ENCODE results near the gene ASCC1.

The ASCC1 gene

DNA sequence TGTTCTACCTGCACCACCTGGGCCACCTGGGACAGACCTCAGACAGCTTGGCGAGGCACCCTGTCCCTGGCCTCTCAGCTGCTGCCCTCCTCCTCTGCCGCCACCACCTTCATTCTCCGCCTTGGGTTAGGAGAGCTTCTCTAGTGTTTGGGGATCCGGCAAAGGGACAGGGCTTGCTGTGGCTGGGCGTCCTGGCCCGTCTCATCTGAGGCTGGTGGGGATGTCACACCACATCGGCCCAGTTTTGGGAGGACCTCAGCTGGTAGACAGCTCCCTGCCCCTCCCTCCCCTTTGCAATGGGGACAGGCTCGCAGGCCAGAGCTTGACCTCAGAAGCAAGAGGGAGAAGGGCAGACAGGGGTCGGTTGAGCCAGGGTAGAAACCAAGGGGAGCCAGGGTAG is 154.1 kb downstream of the ASCC1 start:
- peaks cover 12% of the 10 kb centered on the region for H3K4me1 ChIP-seq (ENCODE audit: control insufficient read depth, insufficient read depth, low read length, poor library complexity, severe bottlenecking)
- no peak overlapping the region for H3K27ac ChIP-seq (ENCODE audit: low read depth, low read length, severe bottlenecking)
- H3K4me3 ChIP-seq (ENCODE audit: extremely low read depth, insufficient read depth, low read length, poor library complexity, severe bottlenecking), result no peak overlapping the region
- H3K9me3 ChIP-seq (ENCODE audit: control insufficient read depth, low read length), result no peaks in the 10 kb centered on the region
- H3K36me3 ChIP-seq (ENCODE audit: control insufficient read depth, insufficient read depth, low read length), result no peaks in the 10 kb centered on the region
- 93 to 100% methylated on average over 1 to 5 of the region's 9 CpGs for WGBS, 2 experiments (ENCODE audit: insufficient coverage in 2 of 2)

GRCh38 chr10:72061491-72061890 is 154.6 kb downstream of the ASCC1 start:
- Histone ChIP-seq H3K27ac (ENCODE audit: low read depth, low read length, severe bottlenecking) (no peak overlapping the region), H3K9me3 (ENCODE audit: control insufficient read depth, low read length) (no peaks in the 10 kb centered on the region), H3K4me1 (ENCODE audit: control insufficient read depth, insufficient read depth, low read length, poor library complexity, severe bottlenecking) (peaks cover 12% of the 10 kb centered on the region), H3K4me3 (ENCODE audit: extremely low read depth, insufficient read depth, low read length, poor library complexity, severe bottlenecking) (no peak overlapping the region), H3K36me3 (ENCODE audit: control insufficient read depth, insufficient read depth, low read length) (no peaks in the 10 kb centered on the region)
- 59 to 82% methylated on average over 4 of the region's 5 CpGs for WGBS, 2 experiments (ENCODE audit: insufficient coverage in 2 of 2)

DNA sequence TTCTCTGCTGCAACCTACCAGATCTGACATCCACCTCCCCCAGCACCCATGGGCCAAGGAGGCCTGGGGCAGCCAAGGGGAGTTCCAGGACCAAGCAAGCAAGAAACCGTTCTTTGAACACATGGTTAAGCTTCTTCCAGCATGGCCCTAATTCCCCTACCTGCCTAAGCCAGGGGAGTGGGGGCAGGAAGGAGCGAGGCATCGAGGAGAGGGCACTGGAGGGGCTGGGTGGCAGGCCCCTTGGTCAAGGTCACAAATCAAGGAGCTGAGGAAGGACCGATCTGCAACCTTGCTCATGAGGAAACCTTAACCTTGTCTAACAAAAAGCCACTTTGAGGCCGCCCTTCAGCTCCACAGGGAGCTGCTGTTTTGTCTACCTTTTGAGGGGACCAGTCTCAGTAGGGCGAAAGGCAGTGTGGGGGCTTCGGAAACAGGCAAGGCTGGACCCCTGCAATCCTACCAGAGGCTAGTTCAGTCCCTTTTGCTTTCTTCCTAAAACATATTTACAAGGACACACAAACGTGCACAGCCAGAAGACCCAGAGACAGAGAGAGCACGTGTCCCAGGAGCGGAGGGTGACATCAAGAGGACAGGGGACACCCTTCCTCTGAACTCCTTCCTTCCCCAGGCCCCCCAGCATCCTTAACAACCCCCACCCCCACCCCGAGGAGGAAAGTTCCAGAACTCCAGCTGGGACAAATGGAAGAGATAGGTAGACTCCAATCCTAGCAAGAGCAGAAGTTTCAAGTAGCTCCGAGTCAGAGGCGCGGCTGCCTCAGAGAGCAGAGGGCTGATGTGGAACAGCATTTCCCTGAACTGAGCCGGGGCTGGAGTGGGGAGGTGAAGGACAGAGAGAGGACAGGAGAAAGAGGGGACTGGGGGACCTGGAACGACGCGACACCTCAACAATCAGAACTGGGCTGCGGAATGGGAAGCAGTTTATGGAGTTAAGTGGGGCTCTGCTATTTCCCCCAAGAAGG is 155.9 kb downstream of the ASCC1 start:
- H3K27ac ChIP-seq (ENCODE audit: low read depth, low read length, severe bottlenecking), result no peak overlapping the region
- peaks cover 12% of the 10 kb centered on the region for H3K4me1 ChIP-seq (ENCODE audit: control insufficient read depth, insufficient read depth, low read length, poor library complexity, severe bottlenecking)
- no peak overlapping the region for H3K4me3 ChIP-seq (ENCODE audit: extremely low read depth, insufficient read depth, low read length, poor library complexity, severe bottlenecking)
- WGBS, 2 experiments (ENCODE audit: insufficient coverage in 2 of 2), result 86 to 91% methylated on average over 12 to 15 of the region's 19 CpGs
- no peaks in the 10 kb centered on the region for H3K9me3 ChIP-seq (ENCODE audit: control insufficient read depth, low read length)
- no peaks in the 10 kb centered on the region for H3K36me3 ChIP-seq (ENCODE audit: control insufficient read depth, insufficient read depth, low read length)

DNA sequence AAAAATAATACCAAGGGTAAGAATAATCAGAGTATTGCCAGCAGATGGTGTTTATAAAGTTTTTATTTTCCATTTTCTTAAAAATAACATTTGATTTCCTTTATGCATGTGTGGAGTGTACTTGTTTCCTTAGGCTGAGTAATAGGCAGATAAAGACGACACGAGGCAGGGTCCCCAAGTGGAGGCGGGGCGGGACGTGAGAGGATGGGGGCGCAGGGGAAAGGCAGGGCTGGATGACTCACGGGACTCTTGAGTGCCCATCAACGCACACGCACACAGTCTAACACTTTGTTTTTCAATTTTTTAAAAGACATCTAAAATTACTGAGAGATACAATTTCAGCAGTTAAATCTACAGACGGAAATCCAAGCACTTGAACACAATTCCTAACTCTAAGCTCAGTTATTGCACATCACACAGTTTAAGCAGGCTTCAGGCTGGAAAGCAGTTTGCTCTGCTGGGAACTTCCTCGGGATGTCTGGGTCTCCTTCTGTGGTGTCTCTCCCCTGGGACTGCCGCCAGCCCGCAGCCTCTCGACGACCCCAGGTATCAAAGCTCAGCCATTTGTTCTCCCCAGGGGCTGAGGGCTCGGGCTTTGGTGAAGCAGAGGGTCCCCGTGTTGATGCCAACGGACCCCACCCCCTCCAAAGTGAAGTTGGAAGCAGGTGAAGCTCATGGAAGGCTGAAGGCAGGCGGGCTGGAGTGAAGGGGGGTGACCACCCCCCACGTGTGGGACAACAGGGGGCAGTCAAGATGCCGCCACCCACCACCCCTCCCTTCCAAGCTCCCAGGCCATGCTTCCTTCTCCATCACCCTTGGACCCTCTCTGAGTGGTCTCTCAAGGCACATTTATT is 156.9 kb downstream of the ASCC1 start:
- no peak overlapping the region for H3K27ac ChIP-seq (ENCODE audit: low read depth, low read length, severe bottlenecking)
- WGBS, 2 experiments (ENCODE audit: insufficient coverage in 2 of 2), result 83% methylated on average over 12 to 13 of the region's 21 CpGs

DNA sequence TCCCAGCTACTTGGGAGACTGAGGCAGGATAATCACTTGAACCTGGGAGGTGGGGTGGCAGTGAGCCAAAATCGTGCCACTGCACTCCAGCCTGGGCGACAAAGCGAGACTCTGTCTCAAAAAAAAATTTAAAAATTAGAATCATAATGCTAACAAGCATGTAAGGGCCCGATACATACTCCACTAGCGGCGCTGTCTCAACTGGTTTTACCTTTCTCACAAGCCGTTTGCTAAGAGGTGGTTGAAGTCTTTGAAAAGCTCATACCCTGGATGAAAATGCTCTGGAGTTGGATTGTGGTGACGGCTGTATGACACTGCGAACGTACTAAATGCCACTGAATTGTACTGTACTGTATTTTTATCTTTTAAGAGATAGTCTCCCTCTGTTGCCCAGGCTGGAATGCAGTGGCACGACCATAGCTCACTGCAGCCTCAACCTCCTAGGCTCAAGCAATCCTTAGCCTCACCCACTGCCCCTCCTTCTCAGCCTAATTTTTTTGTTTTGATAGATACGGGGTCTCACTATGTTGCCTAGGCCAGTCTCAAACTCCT is 157.7 kb downstream of the ASCC1 start:
- 92 to 100% methylated on average over 3 to 8 of the region's 12 CpGs for WGBS, 2 experiments (ENCODE audit: insufficient coverage in 2 of 2)
- no peaks in the 10 kb centered on the region for H3K9me3 ChIP-seq (ENCODE audit: control insufficient read depth, low read length)
- no peak overlapping the region for H3K4me3 ChIP-seq (ENCODE audit: extremely low read depth, insufficient read depth, low read length, poor library complexity, severe bottlenecking)
- H3K36me3 ChIP-seq (ENCODE audit: control insufficient read depth, insufficient read depth, low read length), result no peaks in the 10 kb centered on the region
- H3K27ac ChIP-seq (ENCODE audit: low read depth, low read length, severe bottlenecking), result no peak overlapping the region
- H3K4me1 ChIP-seq (ENCODE audit: control insufficient read depth, insufficient read depth, low read length, poor library complexity, severe bottlenecking), result peaks cover 12% of the 10 kb centered on the region

More for the DNA sequence above, 156.9 kb downstream of the ASCC1 start:
- no peaks in the 10 kb centered on the region for H3K9me3 ChIP-seq (ENCODE audit: control insufficient read depth, low read length)
- H3K4me1 ChIP-seq (ENCODE audit: control insufficient read depth, insufficient read depth, low read length, poor library complexity, severe bottlenecking), result peaks cover 12% of the 10 kb centered on the region
- no peak overlapping the region for H3K4me3 ChIP-seq (ENCODE audit: extremely low read depth, insufficient read depth, low read length, poor library complexity, severe bottlenecking)
- H3K36me3 ChIP-seq (ENCODE audit: control insufficient read depth, insufficient read depth, low read length), result no peaks in the 10 kb centered on the region

GRCh38 chr10:72056932-72057751 is 158.9 kb downstream of the ASCC1 start:
- H3K4me3 ChIP-seq (ENCODE audit: extremely low read depth, insufficient read depth, low read length, poor library complexity, severe bottlenecking), result no peak overlapping the region
- no peak overlapping the region for H3K27ac ChIP-seq (ENCODE audit: low read depth, low read length, severe bottlenecking)
- peaks cover 12% of the 10 kb centered on the region for H3K4me1 ChIP-seq (ENCODE audit: control insufficient read depth, insufficient read depth, low read length, poor library complexity, severe bottlenecking)
- H3K9me3 ChIP-seq (ENCODE audit: control insufficient read depth, low read length), result no peaks in the 10 kb centered on the region
- 90 to 93% methylated on average over 24 of the region's 25 CpGs for WGBS, 2 experiments (ENCODE audit: insufficient coverage in 2 of 2)
- H3K36me3 ChIP-seq (ENCODE audit: control insufficient read depth, insufficient read depth, low read length), result no peaks in the 10 kb centered on the region

GRCh38 chr10:72056113-72056512 is 160.0 kb downstream of the ASCC1 start:
- Histone ChIP-seq H3K27ac (ENCODE audit: low read depth, low read length, severe bottlenecking) (no peak overlapping the region), H3K9me3 (ENCODE audit: control insufficient read depth, low read length) (no peaks in the 10 kb centered on the region), H3K4me1 (ENCODE audit: control insufficient read depth, insufficient read depth, low read length, poor library complexity, severe bottlenecking) (peaks cover 12% of the 10 kb centered on the region), H3K4me3 (ENCODE audit: extremely low read depth, insufficient read depth, low read length, poor library complexity, severe bottlenecking) (no peak overlapping the region), H3K36me3 (ENCODE audit: control insufficient read depth, insufficient read depth, low read length) (no peaks in the 10 kb centered on the region)
- 88 to 90% methylated on average over 4 to 5 of the region's 5 CpGs for WGBS, 2 experiments (ENCODE audit: insufficient coverage in 2 of 2)

DNA sequence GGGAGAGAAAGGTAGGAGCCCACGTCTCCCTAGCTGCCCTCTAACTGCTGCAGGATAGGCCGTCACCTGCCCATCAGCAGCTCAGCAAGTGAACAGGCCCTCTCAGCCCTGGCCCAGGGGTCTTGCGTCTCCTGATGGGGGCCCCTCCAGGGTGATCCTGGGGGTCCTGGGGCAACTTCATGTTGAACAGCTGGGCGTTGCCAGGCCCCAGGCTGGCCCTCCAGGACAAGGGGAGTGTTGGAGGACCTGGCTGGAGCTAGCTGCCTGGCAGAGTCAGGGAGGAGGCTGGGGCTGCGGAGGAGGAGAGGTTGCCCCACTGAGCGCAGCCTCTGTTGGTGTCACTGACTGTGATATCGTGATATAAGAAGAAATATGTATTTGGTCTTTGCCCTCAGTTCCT is 162.4 kb downstream of the ASCC1 start:
- Histone ChIP-seq H3K36me3 (ENCODE audit: control insufficient read depth, insufficient read depth, low read length) (no peaks in the 10 kb centered on the region), H3K4me1 (ENCODE audit: control insufficient read depth, insufficient read depth, low read length, poor library complexity, severe bottlenecking) (no peaks in the 10 kb centered on the region), H3K27ac (ENCODE audit: low read depth, low read length, severe bottlenecking) (no peak overlapping the region), H3K9me3 (ENCODE audit: control insufficient read depth, low read length) (peaks cover 10% of the 10 kb centered on the region), H3K4me3 (ENCODE audit: extremely low read depth, insufficient read depth, low read length, poor library complexity, severe bottlenecking) (no peak overlapping the region)
- WGBS, 2 experiments (ENCODE audit: insufficient coverage in 2 of 2), result 90 to 95% methylated on average over 7 of the region's 7 CpGs

DNA sequence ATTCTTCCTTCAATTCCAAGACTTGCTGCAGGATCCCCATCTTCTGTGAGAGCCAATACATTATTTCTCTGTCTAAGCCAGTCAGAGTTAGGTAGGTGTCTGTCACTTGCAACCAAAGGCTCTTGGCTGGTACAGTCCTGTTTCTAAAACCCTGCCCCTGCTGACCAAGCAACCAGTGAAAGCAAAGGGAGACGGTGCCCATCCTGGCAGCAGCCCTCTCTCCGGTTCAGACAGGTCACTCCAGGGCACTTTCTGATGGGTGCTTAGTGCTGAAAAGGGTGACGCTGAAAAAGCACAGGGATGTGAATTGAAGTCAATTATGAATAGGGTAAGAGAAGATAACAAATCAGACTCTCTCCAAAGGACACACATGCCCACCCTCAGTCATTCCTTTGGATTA is 165.2 kb downstream of the ASCC1 start:
- no peaks in the 10 kb centered on the region for H3K4me1 ChIP-seq (ENCODE audit: control insufficient read depth, insufficient read depth, low read length, poor library complexity, severe bottlenecking)
- no peaks in the 10 kb centered on the region for H3K36me3 ChIP-seq (ENCODE audit: control insufficient read depth, insufficient read depth, low read length)
- 100% methylated on average over 1 to 2 of the region's 3 CpGs for WGBS, 2 experiments (ENCODE audit: insufficient coverage in 2 of 2)
- no peak overlapping the region for H3K27ac ChIP-seq (ENCODE audit: low read depth, low read length, severe bottlenecking)
- H3K9me3 ChIP-seq (ENCODE audit: control insufficient read depth, low read length), result peaks cover 10% of the 10 kb centered on the region
- H3K4me3 ChIP-seq (ENCODE audit: extremely low read depth, insufficient read depth, low read length, poor library complexity, severe bottlenecking), result no peak overlapping the region

Data from mesodermal cell (in vitro differentiated cells).